Left kidney (tissue), 2 donors: ENCODE data around the gene DCP1A. TPM values are rescaled to one million over a fixed set of nuclear protein-coding genes. Genes with fewer than 3 reads are reported as not detected.
"Not testable (repeated sequence)": the region's sequence is repeated elsewhere in the genome, so short reads cannot be mapped to it uniquely, and the experiment has no call there.

Experiments used
- DNase-seq: peaks from one replicate; pipeline ENCODE4 v3.0.0-alpha.2; 2013
- polyA plus RNA-seq: library from polyadenylated mRNA; unstranded; fragments of 120-200 nt; gene quantifications from one replicate; pipeline ENCODE4 v1.2.1, GENCODE V29; 2013; ENCODE audit not compliant: insufficient read length

Gene DCP1A
- polyA plus RNA-seq, 1 donor, result 34.7 TPM

GRCh38 chr3:53269193-53269592 lies 78.2 kb downstream of the DCP1A start:
- DNase-seq, result not testable (repeated sequence)

GRCh38 chr3:53267766-53268165 lies 79.6 kb downstream of the DCP1A start:
- DNase-seq, result no peak

- no peak for DNase-seq
Observed at GRCh38 chr3:53264718-53265117, 82.6 kb downstream of the DCP1A start.

- no peak for DNase-seq
Observed at GRCh38 chr3:53263907-53264306, 83.4 kb downstream of the DCP1A start.

GRCh38 chr3:53261712-53262111 lies 85.6 kb downstream of the DCP1A start:
- no peak for DNase-seq

GRCh38 chr3:53260286-53260785 lies 87.0 kb downstream of the DCP1A start:
- no peak for DNase-seq

- DNase-seq, result no peak
Observed at GRCh38 chr3:53259427-53260259, 87.7 kb downstream of the DCP1A start.

GRCh38 chr3:53258600-53259426 lies 88.5 kb downstream of the DCP1A start:
- DNase-seq, result no peak

- no peak for DNase-seq
Observed at GRCh38 chr3:53257465-53257864, 89.9 kb downstream of the DCP1A start.

GRCh38 chr3:53256704-53257055 lies 90.7 kb downstream of the DCP1A start:
- DNase-seq, result no peak

- peak; percentile 79 for DNase-seq
Observed at GRCh38 chr3:53255775-53256703, 91.3 kb downstream of the DCP1A start, which contains the start of gene TKT. Gene TKT (minus strand): TSS chr3:53256022. CDS start chr3:53255942, 80 bp downstream.

- peak; percentile 28 for DNase-seq
Observed at GRCh38 chr3:53255423-53255774, 91.9 kb downstream of the DCP1A start.

- peak; percentile 63 for DNase-seq
Observed at GRCh38 chr3:53254509-53255422, 92.6 kb downstream of the DCP1A start.

- no peak for DNase-seq
Observed at GRCh38 chr3:53253707-53254508, 93.4 kb downstream of the DCP1A start.

GRCh38 chr3:53252947-53253322 lies 94.4 kb downstream of the DCP1A start:
- DNase-seq, result not testable (repeated sequence)

- no peak for DNase-seq
Observed at GRCh38 chr3:53252096-53252946, 95.0 kb downstream of the DCP1A start.

- no peak for DNase-seq
Observed at GRCh38 chr3:53250881-53251605, 96.3 kb downstream of the DCP1A start.

- DNase-seq, result no peak
Observed at GRCh38 chr3:53250453-53250852, 96.9 kb downstream of the DCP1A start.
